ENCODE data around the gene NBAS. TPM values are rescaled to one million over a fixed set of nuclear protein-coding genes. Genes with fewer than 3 reads are reported as not detected.
A peak's percentile ranks its signal among the peaks of the same experiment; 100 is the strongest.

Gene NBAS
- total and polyA plus RNA-seq, 8 donors, result 14.5 to 96.2 (median 41.2) TPM

GRCh38 chr2:15298770-15299169 lies 262.4 kb downstream of the NBAS start:
- Histone ChIP-seq H3K36me3 (peaks cover 0 to 55% (median 51%) of the 10 kb centered on the region in 4 donors), H3K9me3 (no peaks in the 10 kb centered on the region), H3K27me3 (no peaks in the 10 kb centered on the region), H3K27ac (no peak overlapping the region), H3K4me3 (no peak overlapping the region), H3K4me1 (no peaks in the 10 kb centered on the region)
- TF ChIP-seq POLR2A (IDR thresholded peaks at IDR 0.05) (no peak), CTCF (IDR thresholded peaks at IDR 0.05) (no peak), EP300 (IDR thresholded peaks at IDR 0.05) (no peak), POLR2AphosphoS5 (IDR thresholded peaks at IDR 0.05) (no peak)
- peak in 1 of 2 donors; percentile 37 for DNase-seq
- WGBS, 5 donors, result 75 to 85% (median 78%) methylated on average over 8 of the region's 8 CpGs
- intact Hi-C loops (cut with DNase I; ENCODE audit: low total_unique reads), result no loop called here

- no peaks in the 10 kb centered on the region for H3K4me1 ChIP-seq
- intact Hi-C loops (cut with DNase I; ENCODE audit: low total_unique reads), result no loop called here
- TF ChIP-seq POLR2AphosphoS5 (IDR thresholded peaks at IDR 0.05) (no peak), POLR2A (IDR thresholded peaks at IDR 0.05) (no peak), EP300 (IDR thresholded peaks at IDR 0.05) (no peak), CTCF (IDR thresholded peaks at IDR 0.05) (no peak)
- no peak overlapping the region for H3K4me3 ChIP-seq
- H3K36me3 ChIP-seq, result peaks cover 3 to 52% (median 44%) of the 10 kb centered on the region in 4 donors
- no peak for DNase-seq
- no peaks in the 10 kb centered on the region for H3K27me3 ChIP-seq
- WGBS, 5 donors, result 71 to 88% (median 86%) methylated on average over 3 of the region's 3 CpGs
- H3K9me3 ChIP-seq, result no peaks in the 10 kb centered on the region
- H3K27ac ChIP-seq, result no peak overlapping the region
These were observed 267.7 kb downstream of the NBAS start for GRCh38 chr2:15293262-15293937.

GRCh38 chr2:15287447-15288184 lies 273.5 kb downstream of the NBAS start:
- WGBS, 5 donors, result 92 to 97% (median 97%) methylated on average over 23 to 26 of the region's 26 CpGs
- H3K36me3 ChIP-seq, result peaks cover 3 to 49% (median 45%) of the 10 kb centered on the region in 4 donors
- H3K4me1 ChIP-seq, result peaks cover 0 to 16% (median 7%) of the 10 kb centered on the region in 4 donors
- H3K9me3 ChIP-seq, result no peaks in the 10 kb centered on the region
- no peak overlapping the region for H3K27ac ChIP-seq
- no peak overlapping the region for H3K4me3 ChIP-seq
- no peak for TF ChIP-seq CTCF (IDR thresholded peaks at IDR 0.05)
- no peak for TF ChIP-seq POLR2A (IDR thresholded peaks at IDR 0.05)
- TF ChIP-seq POLR2AphosphoS5 (IDR thresholded peaks at IDR 0.05), result no peak
- no peak for TF ChIP-seq EP300 (IDR thresholded peaks at IDR 0.05)
- DNase-seq, result no peak
- intact Hi-C loops (cut with DNase I; ENCODE audit: low total_unique reads), result no loop called here
- no peaks in the 10 kb centered on the region for H3K27me3 ChIP-seq

- DNase-seq, result peak in 1 of 2 donors; percentile 36
- Histone ChIP-seq H3K9me3 (no peaks in the 10 kb centered on the region), H3K27me3 (no peaks in the 10 kb centered on the region), H3K4me1 (peaks cover 8 to 23% (median 13%) of the 10 kb centered on the region in 4 donors), H3K27ac (peak overlapping the region in 4 of 5 donors; percentile 30 to 66 (median 48)), H3K4me3 (no peak overlapping the region), H3K36me3 (peaks cover 0 to 35% (median 26%) of the 10 kb centered on the region in 4 donors)
- TF ChIP-seq CTCF (IDR thresholded peaks at IDR 0.05) (no peak), POLR2AphosphoS5 (IDR thresholded peaks at IDR 0.05) (peak in 1 of 3 donors; percentile 51)
- intact Hi-C loops (cut with DNase I; ENCODE audit: low total_unique reads), result no loop called here
- 23 to 47% (median 32%) methylated on average over 1 of the region's 1 CpG for WGBS, 5 donors
These were observed 276.5 kb downstream of the NBAS start for GRCh38 chr2:15284614-15285013.
